ENCODE data around the gene THRA.
"Not testable (repeated sequence)": the region's sequence is repeated elsewhere in the genome, so short reads cannot be mapped to it uniquely, and the experiment has no call there.

The THRA gene

GRCh38 chr17:40113110-40113906 is 50.5 kb downstream of the THRA start:
- DNase-seq (ENCODE audit: low read depth in 2 of 2), result peak; percentile 85 to 91

GRCh38 chr17:40113907-40114245 is 51.1 kb downstream of the THRA start:
- no peak for DNase-seq (ENCODE audit: low read depth in 2 of 2)

GRCh38 chr17:40115101-40115436 is 52.3 kb downstream of the THRA start:
- no peak for DNase-seq (ENCODE audit: low read depth in 2 of 2)

GRCh38 chr17:40121181-40122135 is 58.7 kb downstream of the THRA start, which contains the start of gene MSL1:
MSL1 (plus strand) TSS chr17:40121971; CDS start chr17:40122613, 642 bp downstream.
- DNase-seq (ENCODE audit: low read depth in 2 of 2), result peak; percentile 69 to 79

- no peak for DNase-seq (ENCODE audit: low read depth in 2 of 2)
Measured at GRCh38 chr17:40122136-40122998, 59.6 kb downstream of the THRA start.

GRCh38 chr17:40122999-40123810 is 60.4 kb downstream of the THRA start:
- no peak for DNase-seq (ENCODE audit: low read depth in 2 of 2)

- no peak for DNase-seq (ENCODE audit: low read depth in 2 of 2)
Measured at GRCh38 chr17:40123811-40124114, 61.0 kb downstream of the THRA start.

- no peak for DNase-seq (ENCODE audit: low read depth in 2 of 2)
Measured at GRCh38 chr17:40124279-40125141, 61.7 kb downstream of the THRA start.

GRCh38 chr17:40129498-40129897 is 66.7 kb downstream of the THRA start:
- DNase-seq (ENCODE audit: low read depth in 2 of 2), result no peak

GRCh38 chr17:40130352-40131042 is 67.7 kb downstream of the THRA start:
- no peak for DNase-seq (ENCODE audit: low read depth in 2 of 2)

GRCh38 chr17:40134184-40134583 is 71.4 kb downstream of the THRA start:
- no peak for DNase-seq (ENCODE audit: low read depth in 2 of 2)

GRCh38 chr17:40135817-40136216 is 73.1 kb downstream of the THRA start:
- DNase-seq (ENCODE audit: low read depth in 2 of 2), result no peak

- no peak for DNase-seq (ENCODE audit: low read depth in 2 of 2)
Measured at GRCh38 chr17:40139566-40140058, 76.8 kb downstream of the THRA start.

GRCh38 chr17:40143166-40143565 is 80.4 kb downstream of the THRA start:
- not testable (repeated sequence) for DNase-seq (ENCODE audit: low read depth in 2 of 2)
